Measurements from ENCODE around the gene ABCA6.

DNA sequence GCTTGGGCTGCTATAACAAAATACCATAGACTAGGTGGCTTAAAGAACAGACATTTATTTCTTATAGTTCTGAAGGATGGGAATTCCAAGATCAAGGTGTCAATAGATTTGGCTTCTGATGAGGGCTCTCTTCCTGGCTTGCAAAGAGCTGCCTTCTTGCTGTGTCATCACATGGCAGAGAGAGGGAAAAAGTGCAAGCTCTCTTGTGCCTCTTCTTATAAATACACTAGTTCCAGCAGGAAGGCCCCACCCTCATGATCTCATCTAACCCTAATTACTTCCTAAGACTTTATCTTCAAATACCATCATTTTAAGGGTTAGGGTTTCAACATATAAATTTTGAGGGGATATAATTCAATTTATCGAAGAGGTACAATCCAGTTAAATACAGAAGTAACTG, 111.5 kb downstream of the ABCA6 start:
- TF ChIP-seq, protein P1, sequence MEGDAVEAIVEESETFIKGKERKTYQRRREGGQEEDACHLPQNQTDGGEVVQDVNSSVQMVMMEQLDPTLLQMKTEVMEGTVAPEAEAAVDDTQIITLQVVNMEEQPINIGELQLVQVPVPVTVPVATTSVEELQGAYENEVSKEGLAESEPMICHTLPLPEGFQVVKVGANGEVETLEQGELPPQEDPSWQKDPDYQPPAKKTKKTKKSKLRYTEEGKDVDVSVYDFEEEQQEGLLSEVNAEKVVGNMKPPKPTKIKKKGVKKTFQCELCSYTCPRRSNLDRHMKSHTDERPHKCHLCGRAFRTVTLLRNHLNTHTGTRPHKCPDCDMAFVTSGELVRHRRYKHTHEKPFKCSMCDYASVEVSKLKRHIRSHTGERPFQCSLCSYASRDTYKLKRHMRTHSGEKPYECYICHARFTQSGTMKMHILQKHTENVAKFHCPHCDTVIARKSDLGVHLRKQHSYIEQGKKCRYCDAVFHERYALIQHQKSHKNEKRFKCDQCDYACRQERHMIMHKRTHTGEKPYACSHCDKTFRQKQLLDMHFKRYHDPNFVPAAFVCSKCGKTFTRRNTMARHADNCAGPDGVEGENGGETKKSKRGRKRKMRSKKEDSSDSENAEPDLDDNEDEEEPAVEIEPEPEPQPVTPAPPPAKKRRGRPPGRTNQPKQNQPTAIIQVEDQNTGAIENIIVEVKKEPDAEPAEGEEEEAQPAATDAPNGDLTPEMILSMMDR (tag by site-specific recombination; IDR thresholded peaks at IDR 0.05), result no peak
- TF ChIP-seq, protein P2, sequence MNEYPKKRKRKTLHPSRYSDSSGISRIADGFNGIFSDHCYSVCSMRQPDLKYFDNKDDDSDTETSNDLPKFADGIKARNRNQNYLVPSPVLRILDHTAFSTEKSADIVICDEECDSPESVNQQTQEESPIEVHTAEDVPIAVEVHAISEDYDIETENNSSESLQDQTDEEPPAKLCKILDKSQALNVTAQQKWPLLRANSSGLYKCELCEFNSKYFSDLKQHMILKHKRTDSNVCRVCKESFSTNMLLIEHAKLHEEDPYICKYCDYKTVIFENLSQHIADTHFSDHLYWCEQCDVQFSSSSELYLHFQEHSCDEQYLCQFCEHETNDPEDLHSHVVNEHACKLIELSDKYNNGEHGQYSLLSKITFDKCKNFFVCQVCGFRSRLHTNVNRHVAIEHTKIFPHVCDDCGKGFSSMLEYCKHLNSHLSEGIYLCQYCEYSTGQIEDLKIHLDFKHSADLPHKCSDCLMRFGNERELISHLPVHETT (tag by site-specific recombination; IDR thresholded peaks at IDR 0.05), result no peak
- TF ChIP-seq YY1 (tag by site-specific recombination; IDR thresholded peaks at IDR 0.05) (no peak), ZBTB7A (tag by site-specific recombination; IDR thresholded peaks at IDR 0.05; ENCODE audit: low read depth) (no peak), ZNF660 (tag by site-specific recombination; IDR thresholded peaks at IDR 0.05) (no peak), ZNF274 (IDR thresholded peaks at IDR 0.05; ENCODE audit: low read length) (no peak), ZNF274 (tag by site-specific recombination; IDR thresholded peaks at IDR 0.05; ENCODE audit: borderline replicate concordance) (no peak), ZNF48 (tag by site-specific recombination; IDR thresholded peaks at IDR 0.05) (no peak), ZNF324 (tag by site-specific recombination; IDR thresholded peaks at IDR 0.05) (no peak), ZNF747 (tag by site-specific recombination; IDR thresholded peaks at IDR 0.05) (no peak), ZBTB20 (tag by site-specific recombination; IDR thresholded peaks at IDR 0.05) (no peak), TRIM28 (IDR thresholded peaks at IDR 0.05; ENCODE audit: borderline replicate concordance, low read length) (no peak), KLF16 (tag by site-specific recombination; IDR thresholded peaks at IDR 0.05) (no peak)
- TF ChIP-seq, protein P3, sequence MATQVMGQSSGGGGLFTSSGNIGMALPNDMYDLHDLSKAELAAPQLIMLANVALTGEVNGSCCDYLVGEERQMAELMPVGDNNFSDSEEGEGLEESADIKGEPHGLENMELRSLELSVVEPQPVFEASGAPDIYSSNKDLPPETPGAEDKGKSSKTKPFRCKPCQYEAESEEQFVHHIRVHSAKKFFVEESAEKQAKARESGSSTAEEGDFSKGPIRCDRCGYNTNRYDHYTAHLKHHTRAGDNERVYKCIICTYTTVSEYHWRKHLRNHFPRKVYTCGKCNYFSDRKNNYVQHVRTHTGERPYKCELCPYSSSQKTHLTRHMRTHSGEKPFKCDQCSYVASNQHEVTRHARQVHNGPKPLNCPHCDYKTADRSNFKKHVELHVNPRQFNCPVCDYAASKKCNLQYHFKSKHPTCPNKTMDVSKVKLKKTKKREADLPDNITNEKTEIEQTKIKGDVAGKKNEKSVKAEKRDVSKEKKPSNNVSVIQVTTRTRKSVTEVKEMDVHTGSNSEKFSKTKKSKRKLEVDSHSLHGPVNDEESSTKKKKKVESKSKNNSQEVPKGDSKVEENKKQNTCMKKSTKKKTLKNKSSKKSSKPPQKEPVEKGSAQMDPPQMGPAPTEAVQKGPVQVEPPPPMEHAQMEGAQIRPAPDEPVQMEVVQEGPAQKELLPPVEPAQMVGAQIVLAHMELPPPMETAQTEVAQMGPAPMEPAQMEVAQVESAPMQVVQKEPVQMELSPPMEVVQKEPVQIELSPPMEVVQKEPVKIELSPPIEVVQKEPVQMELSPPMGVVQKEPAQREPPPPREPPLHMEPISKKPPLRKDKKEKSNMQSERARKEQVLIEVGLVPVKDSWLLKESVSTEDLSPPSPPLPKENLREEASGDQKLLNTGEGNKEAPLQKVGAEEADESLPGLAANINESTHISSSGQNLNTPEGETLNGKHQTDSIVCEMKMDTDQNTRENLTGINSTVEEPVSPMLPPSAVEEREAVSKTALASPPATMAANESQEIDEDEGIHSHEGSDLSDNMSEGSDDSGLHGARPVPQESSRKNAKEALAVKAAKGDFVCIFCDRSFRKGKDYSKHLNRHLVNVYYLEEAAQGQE (tag by site-specific recombination; IDR thresholded peaks at IDR 0.05), result no peak
- TF ChIP-seq, protein P4, sequence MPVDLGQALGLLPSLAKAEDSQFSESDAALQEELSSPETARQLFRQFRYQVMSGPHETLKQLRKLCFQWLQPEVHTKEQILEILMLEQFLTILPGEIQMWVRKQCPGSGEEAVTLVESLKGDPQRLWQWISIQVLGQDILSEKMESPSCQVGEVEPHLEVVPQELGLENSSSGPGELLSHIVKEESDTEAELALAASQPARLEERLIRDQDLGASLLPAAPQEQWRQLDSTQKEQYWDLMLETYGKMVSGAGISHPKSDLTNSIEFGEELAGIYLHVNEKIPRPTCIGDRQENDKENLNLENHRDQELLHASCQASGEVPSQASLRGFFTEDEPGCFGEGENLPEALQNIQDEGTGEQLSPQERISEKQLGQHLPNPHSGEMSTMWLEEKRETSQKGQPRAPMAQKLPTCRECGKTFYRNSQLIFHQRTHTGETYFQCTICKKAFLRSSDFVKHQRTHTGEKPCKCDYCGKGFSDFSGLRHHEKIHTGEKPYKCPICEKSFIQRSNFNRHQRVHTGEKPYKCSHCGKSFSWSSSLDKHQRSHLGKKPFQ (tag by site-specific recombination; IDR thresholded peaks at IDR 0.05), result no peak
